ENCODE results near the gene TEKT1. TPM values are rescaled to one million over a fixed set of nuclear protein-coding genes. Genes with fewer than 3 reads are reported as not detected.
"Not testable (repeated sequence)": the region's sequence is repeated elsewhere in the genome, so short reads cannot be mapped to it uniquely, and the experiment has no call there.

TEKT1 gene
- polyA plus RNA-seq (ENCODE audit: insufficient read length in 3 of 3) = 1 to 10 TPM in 1 of 3 donors, under 1 TPM in 2; 0.93 to 1.2 (median 0.94) TPM

- DNase-seq (ENCODE audit: low read depth in 3 of 3, low spot score in 2 of 3) = peak; percentile 73 to 82 (median 74)
Observed at GRCh38 chr17:6831661-6832263, at the start of gene TEKT1. TEKT1 (minus strand) TSS chr17:6831729; CDS start chr17:6830376, 1,353 bp downstream.

GRCh38 chr17:6879221-6879975 lies 47.9 kb upstream of the TEKT1 start:
- not testable (repeated sequence) for DNase-seq (ENCODE audit: low read depth in 3 of 3, low spot score in 2 of 3)

- DNase-seq (ENCODE audit: low read depth in 3 of 3, low spot score in 2 of 3) = not testable (repeated sequence)
Observed at GRCh38 chr17:6875276-6875675, 43.7 kb upstream of the TEKT1 start.

GRCh38 chr17:6872936-6873335 lies 41.4 kb upstream of the TEKT1 start:
- no peak for DNase-seq (ENCODE audit: low read depth in 3 of 3, low spot score in 2 of 3)

GRCh38 chr17:6870841-6871240 lies 39.3 kb upstream of the TEKT1 start:
- DNase-seq (ENCODE audit: low read depth in 3 of 3, low spot score in 2 of 3) = no peak

GRCh38 chr17:6868582-6868981 lies 37.1 kb upstream of the TEKT1 start:
- no peak for DNase-seq (ENCODE audit: low read depth in 3 of 3, low spot score in 2 of 3)

- no peak for DNase-seq (ENCODE audit: low read depth in 3 of 3, low spot score in 2 of 3)
Observed at GRCh38 chr17:6867849-6868248, 36.3 kb upstream of the TEKT1 start.

- DNase-seq (ENCODE audit: low read depth in 3 of 3, low spot score in 2 of 3) = no peak
Observed at GRCh38 chr17:6862825-6863224, 31.3 kb upstream of the TEKT1 start.

GRCh38 chr17:6862122-6862521 lies 30.6 kb upstream of the TEKT1 start:
- no peak for DNase-seq (ENCODE audit: low read depth in 3 of 3, low spot score in 2 of 3)

GRCh38 chr17:6857904-6858303 lies 26.4 kb upstream of the TEKT1 start:
- no peak for DNase-seq (ENCODE audit: low read depth in 3 of 3, low spot score in 2 of 3)

- DNase-seq (ENCODE audit: low read depth in 3 of 3, low spot score in 2 of 3) = no peak
Observed at GRCh38 chr17:6857336-6857735, 25.8 kb upstream of the TEKT1 start.

- no peak for DNase-seq (ENCODE audit: low read depth in 3 of 3, low spot score in 2 of 3)
Observed at GRCh38 chr17:6856051-6856450, 24.5 kb upstream of the TEKT1 start.

- peak in 1 of 3 donors; percentile 16 for DNase-seq (ENCODE audit: low read depth in 3 of 3, low spot score in 2 of 3)
Observed at GRCh38 chr17:6853764-6854442, 22.4 kb upstream of the TEKT1 start.

GRCh38 chr17:6848545-6849179 lies 17.1 kb upstream of the TEKT1 start:
- not testable (repeated sequence) for DNase-seq (ENCODE audit: low read depth in 3 of 3, low spot score in 2 of 3)

GRCh38 chr17:6846138-6846537 lies 14.6 kb upstream of the TEKT1 start:
- DNase-seq (ENCODE audit: low read depth in 3 of 3, low spot score in 2 of 3) = not testable (repeated sequence)

GRCh38 chr17:6844406-6844805 lies 12.9 kb upstream of the TEKT1 start:
- DNase-seq (ENCODE audit: low read depth in 3 of 3, low spot score in 2 of 3) = not testable (repeated sequence)

- DNase-seq (ENCODE audit: low read depth in 3 of 3, low spot score in 2 of 3) = peak in 1 of 3 donors; percentile 13
Observed at GRCh38 chr17:6843241-6843880, 11.8 kb upstream of the TEKT1 start.

GRCh38 chr17:6841769-6842168 lies 10.2 kb upstream of the TEKT1 start:
- DNase-seq (ENCODE audit: low read depth in 3 of 3, low spot score in 2 of 3) = not testable (repeated sequence)

- no peak for DNase-seq (ENCODE audit: low read depth in 3 of 3, low spot score in 2 of 3)
Observed at GRCh38 chr17:6830383-6830986, 1.0 kb downstream of the TEKT1 start.

GRCh38 chr17:6823011-6823442 lies 8.5 kb downstream of the TEKT1 start:
- no peak for DNase-seq (ENCODE audit: low read depth in 3 of 3, low spot score in 2 of 3)
